Measurements from ENCODE around the gene SHTN1.

Gene SHTN1

DNA sequence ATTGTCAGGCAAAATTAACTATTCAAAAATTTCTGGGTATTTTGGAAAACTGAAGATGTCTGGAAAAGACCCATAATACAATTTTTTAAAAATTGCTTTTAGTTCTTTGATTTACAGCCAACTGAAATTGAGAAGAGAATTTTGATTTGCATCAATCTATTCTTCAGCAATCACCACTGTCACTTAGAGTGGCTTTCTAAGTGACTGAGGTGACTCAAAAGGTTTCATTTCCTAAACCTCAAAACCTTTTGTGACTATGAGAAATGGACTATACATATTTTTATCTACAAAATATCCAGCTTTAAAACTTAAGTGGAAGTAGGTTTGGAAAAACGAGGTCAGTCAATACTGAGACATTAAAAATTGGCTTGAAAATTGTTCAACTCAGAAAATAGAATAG lies 95.7 kb downstream of the SHTN1 start:
- Histone ChIP-seq H3K27me3 (ENCODE audit: insufficient read depth, poor library complexity, severe bottlenecking) (no peaks in the 10 kb centered on the region), H3K27ac (replicated peaks) (no peak overlapping the region), H3K4me3 (replicated peaks; ENCODE audit: insufficient read depth, low read length) (no peak overlapping the region)
- TF ChIP-seq SPI1 (IDR thresholded peaks at IDR 0.05; ENCODE audit: borderline replicate concordance, low read depth) (no peak), POLR2AphosphoS5 (IDR thresholded peaks at IDR 0.05; ENCODE audit: low read depth) (no peak), GABPA (IDR thresholded peaks at IDR 0.05; ENCODE audit: low read depth) (no peak)
- TF ChIP-seq, protein P1, sequence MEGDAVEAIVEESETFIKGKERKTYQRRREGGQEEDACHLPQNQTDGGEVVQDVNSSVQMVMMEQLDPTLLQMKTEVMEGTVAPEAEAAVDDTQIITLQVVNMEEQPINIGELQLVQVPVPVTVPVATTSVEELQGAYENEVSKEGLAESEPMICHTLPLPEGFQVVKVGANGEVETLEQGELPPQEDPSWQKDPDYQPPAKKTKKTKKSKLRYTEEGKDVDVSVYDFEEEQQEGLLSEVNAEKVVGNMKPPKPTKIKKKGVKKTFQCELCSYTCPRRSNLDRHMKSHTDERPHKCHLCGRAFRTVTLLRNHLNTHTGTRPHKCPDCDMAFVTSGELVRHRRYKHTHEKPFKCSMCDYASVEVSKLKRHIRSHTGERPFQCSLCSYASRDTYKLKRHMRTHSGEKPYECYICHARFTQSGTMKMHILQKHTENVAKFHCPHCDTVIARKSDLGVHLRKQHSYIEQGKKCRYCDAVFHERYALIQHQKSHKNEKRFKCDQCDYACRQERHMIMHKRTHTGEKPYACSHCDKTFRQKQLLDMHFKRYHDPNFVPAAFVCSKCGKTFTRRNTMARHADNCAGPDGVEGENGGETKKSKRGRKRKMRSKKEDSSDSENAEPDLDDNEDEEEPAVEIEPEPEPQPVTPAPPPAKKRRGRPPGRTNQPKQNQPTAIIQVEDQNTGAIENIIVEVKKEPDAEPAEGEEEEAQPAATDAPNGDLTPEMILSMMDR (IDR thresholded peaks at IDR 0.05; ENCODE audit: insufficient read depth, low read length), result no peak
- TF ChIP-seq, protein P2, sequence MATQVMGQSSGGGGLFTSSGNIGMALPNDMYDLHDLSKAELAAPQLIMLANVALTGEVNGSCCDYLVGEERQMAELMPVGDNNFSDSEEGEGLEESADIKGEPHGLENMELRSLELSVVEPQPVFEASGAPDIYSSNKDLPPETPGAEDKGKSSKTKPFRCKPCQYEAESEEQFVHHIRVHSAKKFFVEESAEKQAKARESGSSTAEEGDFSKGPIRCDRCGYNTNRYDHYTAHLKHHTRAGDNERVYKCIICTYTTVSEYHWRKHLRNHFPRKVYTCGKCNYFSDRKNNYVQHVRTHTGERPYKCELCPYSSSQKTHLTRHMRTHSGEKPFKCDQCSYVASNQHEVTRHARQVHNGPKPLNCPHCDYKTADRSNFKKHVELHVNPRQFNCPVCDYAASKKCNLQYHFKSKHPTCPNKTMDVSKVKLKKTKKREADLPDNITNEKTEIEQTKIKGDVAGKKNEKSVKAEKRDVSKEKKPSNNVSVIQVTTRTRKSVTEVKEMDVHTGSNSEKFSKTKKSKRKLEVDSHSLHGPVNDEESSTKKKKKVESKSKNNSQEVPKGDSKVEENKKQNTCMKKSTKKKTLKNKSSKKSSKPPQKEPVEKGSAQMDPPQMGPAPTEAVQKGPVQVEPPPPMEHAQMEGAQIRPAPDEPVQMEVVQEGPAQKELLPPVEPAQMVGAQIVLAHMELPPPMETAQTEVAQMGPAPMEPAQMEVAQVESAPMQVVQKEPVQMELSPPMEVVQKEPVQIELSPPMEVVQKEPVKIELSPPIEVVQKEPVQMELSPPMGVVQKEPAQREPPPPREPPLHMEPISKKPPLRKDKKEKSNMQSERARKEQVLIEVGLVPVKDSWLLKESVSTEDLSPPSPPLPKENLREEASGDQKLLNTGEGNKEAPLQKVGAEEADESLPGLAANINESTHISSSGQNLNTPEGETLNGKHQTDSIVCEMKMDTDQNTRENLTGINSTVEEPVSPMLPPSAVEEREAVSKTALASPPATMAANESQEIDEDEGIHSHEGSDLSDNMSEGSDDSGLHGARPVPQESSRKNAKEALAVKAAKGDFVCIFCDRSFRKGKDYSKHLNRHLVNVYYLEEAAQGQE (IDR thresholded peaks at IDR 0.05; ENCODE audit: insufficient replicate concordance, low read depth), result no peak
- no peak for DNase-seq (ENCODE audit: low read depth in 1 of 2, low spot score in 1 of 2)

DNA sequence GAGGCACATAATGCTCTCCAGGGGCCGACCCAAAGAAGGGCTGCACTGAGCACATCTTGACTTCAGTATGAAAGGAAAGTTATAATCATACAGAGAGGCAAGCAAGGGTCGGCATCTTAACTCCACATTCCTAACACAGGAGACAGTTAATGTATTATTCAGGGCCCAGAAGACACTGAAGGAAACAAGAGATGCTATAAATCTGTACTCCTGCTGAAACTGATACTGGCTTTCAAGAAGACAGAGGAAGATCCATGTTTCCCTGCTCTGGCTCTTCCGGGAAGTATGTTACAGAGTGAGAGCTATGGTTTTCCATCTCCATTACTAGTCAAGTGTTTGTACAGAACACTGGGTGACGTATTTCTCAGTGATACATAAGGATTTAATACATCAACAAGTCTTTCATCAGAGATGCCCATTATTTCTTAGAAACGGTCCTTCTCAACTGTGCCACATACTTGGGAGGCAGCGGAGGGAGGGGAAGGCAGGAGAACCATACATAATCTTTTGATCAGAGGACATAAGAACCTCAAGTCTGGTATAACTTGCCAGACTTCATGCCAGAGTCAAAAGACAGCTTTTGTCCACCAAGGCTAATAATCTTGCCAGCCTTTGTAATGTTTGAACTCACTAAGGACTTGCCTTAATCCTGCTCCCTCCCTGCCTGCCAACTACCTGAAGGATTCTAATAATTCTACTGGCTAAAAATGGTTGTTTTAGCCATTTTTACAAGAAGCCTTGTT lies 97.6 kb downstream of the SHTN1 start:
- TF ChIP-seq, protein P1 (IDR thresholded peaks at IDR 0.05; ENCODE audit: insufficient read depth, low read length), result no peak
- TF ChIP-seq POLR2AphosphoS5 (IDR thresholded peaks at IDR 0.05; ENCODE audit: low read depth) (no peak), SPI1 (IDR thresholded peaks at IDR 0.05; ENCODE audit: borderline replicate concordance, low read depth) (no peak)
- no peak for DNase-seq (ENCODE audit: low read depth in 1 of 2, low spot score in 1 of 2)
- H3K27me3 ChIP-seq (ENCODE audit: insufficient read depth, poor library complexity, severe bottlenecking), result no peaks in the 10 kb centered on the region
- H3K27ac ChIP-seq (replicated peaks), result no peak overlapping the region
- no peak overlapping the region for H3K4me3 ChIP-seq (replicated peaks; ENCODE audit: insufficient read depth, low read length)

DNA sequence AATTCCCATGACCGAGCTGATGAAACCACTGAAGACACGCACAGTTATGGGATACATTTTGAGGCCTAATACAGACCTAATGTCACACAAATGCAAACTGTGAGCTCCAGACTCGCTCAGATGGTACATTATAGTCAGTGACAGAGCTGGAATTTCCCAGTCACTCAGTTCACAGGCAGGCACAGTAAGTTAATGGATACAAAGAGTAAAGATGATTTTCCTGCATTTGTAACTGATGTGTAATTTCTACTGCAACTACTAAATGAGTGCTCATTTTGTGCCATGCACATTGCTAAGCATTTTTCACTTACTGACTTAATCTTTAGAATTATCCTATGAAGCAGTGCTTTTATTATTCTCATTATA lies 99.2 kb downstream of the SHTN1 start:
- H3K4me3 ChIP-seq (replicated peaks; ENCODE audit: insufficient read depth, low read length), result no peak overlapping the region
- DNase-seq (ENCODE audit: low read depth in 1 of 2, low spot score in 1 of 2), result no peak
- H3K27ac ChIP-seq (replicated peaks), result no peak overlapping the region
- TF ChIP-seq GABPA (IDR thresholded peaks at IDR 0.05; ENCODE audit: low read depth) (no peak), SPI1 (IDR thresholded peaks at IDR 0.05; ENCODE audit: borderline replicate concordance, low read depth) (no peak), POLR2AphosphoS5 (IDR thresholded peaks at IDR 0.05; ENCODE audit: low read depth) (no peak)
- TF ChIP-seq, protein P2 (IDR thresholded peaks at IDR 0.05; ENCODE audit: insufficient replicate concordance, low read depth), result no peak
- TF ChIP-seq, protein P1 (IDR thresholded peaks at IDR 0.05; ENCODE audit: insufficient read depth, low read length), result no peak
- H3K27me3 ChIP-seq (ENCODE audit: insufficient read depth, poor library complexity, severe bottlenecking), result no peaks in the 10 kb centered on the region

DNA sequence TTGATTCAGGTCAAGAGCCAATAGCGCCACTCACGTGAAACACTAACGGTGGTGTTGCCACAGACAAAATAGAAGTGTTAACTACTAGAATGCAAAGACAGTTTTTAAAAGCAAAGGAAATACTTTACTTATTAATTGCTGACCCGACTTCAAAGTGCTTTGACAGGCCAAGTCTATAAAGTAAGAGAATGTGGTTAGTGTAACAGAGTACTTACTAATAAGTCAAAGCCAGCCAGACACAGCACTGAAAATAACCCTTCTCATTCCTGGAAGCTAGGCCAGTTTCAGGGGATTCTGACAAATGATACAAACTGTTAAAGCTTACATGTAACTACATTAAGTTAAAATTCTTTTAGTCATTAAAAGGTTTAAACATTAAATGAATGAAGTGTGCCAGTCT lies 105.4 kb downstream of the SHTN1 start:
- no peak for DNase-seq (ENCODE audit: low read depth in 1 of 2, low spot score in 1 of 2)
- no peaks in the 10 kb centered on the region for H3K27me3 ChIP-seq (ENCODE audit: insufficient read depth, poor library complexity, severe bottlenecking)
- H3K4me3 ChIP-seq (replicated peaks; ENCODE audit: insufficient read depth, low read length), result no peak overlapping the region
- no peak overlapping the region for H3K27ac ChIP-seq (replicated peaks)
- TF ChIP-seq, protein P2 (IDR thresholded peaks at IDR 0.05; ENCODE audit: insufficient replicate concordance, low read depth), result no peak
- TF ChIP-seq, protein P1 (IDR thresholded peaks at IDR 0.05; ENCODE audit: insufficient read depth, low read length), result no peak
- TF ChIP-seq POLR2AphosphoS5 (IDR thresholded peaks at IDR 0.05; ENCODE audit: low read depth), result no peak
- no peak for TF ChIP-seq SPI1 (IDR thresholded peaks at IDR 0.05; ENCODE audit: borderline replicate concordance, low read depth)
- no peak for TF ChIP-seq GABPA (IDR thresholded peaks at IDR 0.05; ENCODE audit: low read depth)
